HCT116 (cell line): ENCODE measurements around the gene ATAD3C. TPM values are rescaled to one million over a fixed set of nuclear protein-coding genes. Genes with fewer than 3 reads are reported as not detected.

Experiments used
- ATAC-seq: fragments of 200-7000 bp; cut with Tn5 transposase; 2 replicates; pipeline ENCODE4 v1.9.1; 2020; ENCODE audit warnings: mild to moderate bottlenecking, moderate library complexity
- BruUV-seq: library from RNA; stranded (reverse); fragments of 400-500 nt; replicated peaks from 2 replicates; lab custom pipeline; 2021; lab: Mats Ljungman, UMichigan
- CTCF ChIA-PET: fragments of 300-600 bp; sonication (Branson Sonifier 250); formaldehyde crosslinking; loops from one replicate; lab custom pipeline; 2021; ENCODE audit warnings: antibody characterized with exemption; lab: Charles Lee
- POLR2A ChIA-PET: fragments of 300-600, 350-600 bp; sonication (Branson Sonifier 250); formaldehyde crosslinking; loops from one replicate; lab custom pipeline; 2021; ENCODE audit warnings: antibody characterized with exemption; lab: Charles Lee
- RAD21 ChIA-PET, 2 experiments: fragments of 300-600 bp; sonication (Branson Sonifier 250); formaldehyde crosslinking; loops; one replicate each; lab custom pipeline; 2023; ENCODE audit warnings: low total read pairs in 2 of 2; ENCODE audit not compliant: uncharacterized antibody in 2 of 2, unreplicated experiment in 2 of 2, low non-redundant PET in 1 of 2; lab: Charles Lee
- DNase-seq: peaks from one replicate; pipeline ENCODE4 v3.0.0-alpha.2; 2010; ENCODE audit warnings: low read depth, low spot score
- H2AFZ ChIP-seq: fragments of 200-600 bp; shearing (Covaris generic), sonication (generic); 2 replicates; pipeline ENCODE4 v1.6.1; 2017; ENCODE audit warnings: low read depth, mixed run types, mixed read lengths, antibody characterized with exemption, low read length; ENCODE audit not compliant: poor library complexity, severe bottlenecking
- H3K27ac ChIP-seq: 2 replicates; pipeline ENCODE4 v1.5.1; 2012; ENCODE audit warnings: low read depth, low read length
- H3K27me3 ChIP-seq: fragments of 200-600 bp; sonication (generic); 2 replicates; pipeline ENCODE4 v1.6.1; 2016; ENCODE audit warnings: mixed run types, low read length, mixed read lengths; ENCODE audit not compliant: insufficient read depth
- H3K36me3 ChIP-seq, 2 experiments: fragments of 200-500 bp in 1 of 2; fragments of 200-600 bp in 1 of 2; sonication (Bioruptor generic) in 1 of 2; sonication (generic) in 1 of 2; 2 replicates each; pipeline versions ENCODE4 v1.5.1 to v1.6.1; 2014 to 2016; ENCODE audit warnings: low read length in 2 of 2, inconsistent platforms in 1 of 2, mixed read lengths in 1 of 2, mixed run types in 1 of 2; ENCODE audit not compliant: insufficient read depth in 2 of 2, control insufficient read depth in 1 of 2
- H3K4me1 ChIP-seq, 2 experiments: fragments of 200-600 bp in 1 of 2; sonication (generic) in 1 of 2; 2 replicates each; pipeline versions ENCODE4 v1.5.1 to v1.6.1; 2012 to 2017; ENCODE audit warnings: low read length in 2 of 2, inconsistent platforms in 1 of 2, mild to moderate bottlenecking in 1 of 2, mixed read lengths in 1 of 2, mixed run types in 1 of 2, moderate library complexity in 1 of 2; ENCODE audit not compliant: insufficient read depth in 2 of 2, control insufficient read depth in 1 of 2
- H3K4me2 ChIP-seq: fragments of 200-600 bp; sonication (generic); 2 replicates; pipeline ENCODE4 v1.6.1; 2017; ENCODE audit warnings: mixed run types, low read length, mixed read lengths
- H3K4me3 ChIP-seq, 2 experiments: fragments of 200-600 bp in 1 of 2; sonication (generic) in 1 of 2; replicated peaks in 1 of 2; 2 replicates each; pipeline ENCODE4 v1.5.1; 2011 to 2016; ENCODE audit warnings: low read length in 2 of 2, control low read depth in 1 of 2, low read depth in 1 of 2, mild to moderate bottlenecking in 1 of 2, mixed read lengths in 1 of 2, mixed run types in 1 of 2
- H3K79me2 ChIP-seq: fragments of 200-600 bp; sonication (generic); 2 replicates; pipeline ENCODE4 v1.6.1; 2017; ENCODE audit warnings: mild to moderate bottlenecking, mixed run types, low read length, moderate library complexity, mixed read lengths; ENCODE audit not compliant: insufficient read depth
- H3K9ac ChIP-seq: fragments of 200-600 bp; sonication (generic); 2 replicates; pipeline ENCODE4 v1.6.1; 2016; ENCODE audit warnings: low read length, mixed read lengths
- H3K9me2 ChIP-seq: fragments of 200-600 bp; sonication (generic), shearing (Covaris generic); 2 replicates; pipeline ENCODE4 v1.6.1; 2017; ENCODE audit warnings: mixed run types, mild to moderate bottlenecking, moderate library complexity; ENCODE audit not compliant: insufficient read depth
- H3K9me3 ChIP-seq, 2 experiments: fragments of 200-500 bp in 1 of 2; fragments of 200-600 bp in 1 of 2; sonication (Bioruptor generic) in 1 of 2; sonication (generic) in 1 of 2; 2 replicates each; pipeline ENCODE4 v1.6.1; 2014 to 2017; ENCODE audit warnings: low read length in 2 of 2, mixed read lengths in 2 of 2, inconsistent platforms in 1 of 2, low read depth in 1 of 2, mild to moderate bottlenecking in 1 of 2, mixed run types in 1 of 2, moderate library complexity in 1 of 2; ENCODE audit not compliant: control insufficient read depth in 1 of 2, insufficient read depth in 1 of 2
- H4K20me1 ChIP-seq: fragments of 200-600 bp; sonication (generic), shearing (Covaris generic); 2 replicates; pipeline ENCODE4 v1.6.1; 2017; ENCODE audit warnings: mixed run types, mild to moderate bottlenecking, moderate library complexity; ENCODE audit not compliant: insufficient read depth
- EZH2 ChIP-seq: fragments of 200-600 bp; sonication (generic); IDR thresholded peaks from 2 replicates; pipeline ENCODE4 v1.6.1; 2017; ENCODE audit warnings: antibody characterized with exemption, mixed run types
- POLR2A ChIP-seq: IDR thresholded peaks from 2 replicates; pipeline ENCODE4 v1.7.0; 2011; ENCODE audit warnings: borderline replicate concordance; ENCODE audit not compliant: insufficient read depth, insufficient read length; ENCODE audit errors: extremely low read depth
- POLR2AphosphoS5 ChIP-seq: IDR thresholded peaks from 2 replicates; pipeline ENCODE4 v1.6.1; 2011; ENCODE audit warnings: mild to moderate bottlenecking, low read depth, low read length, moderate library complexity
- RAD21 ChIP-seq: IDR thresholded peaks from 2 replicates; pipeline ENCODE4 v1.6.1; 2012; ENCODE audit warnings: low read depth, mild to moderate bottlenecking
- YY1 ChIP-seq: IDR thresholded peaks from 2 replicates; pipeline ENCODE4 v1.6.1; 2011; ENCODE audit warnings: low read length, low read depth, moderate library complexity, mild to moderate bottlenecking; ENCODE audit not compliant: insufficient replicate concordance; ENCODE audit errors: extremely low read depth
- ZFX ChIP-seq: fragments of 450-650 bp; IDR thresholded peaks from 2 replicates; pipeline ENCODE4 v1.6.1; 2017
- intact Hi-C: fragments of 100-400 bp; cut with micrococcal nuclease; formaldehyde crosslinking; loops from 2 replicates; pipeline ENCODE4 v1.10.0; 2022
- total RNA-seq: library from RNA; stranded (reverse); gene quantifications from one replicate; pipeline ENCODE4 v1.2.1, GENCODE V29; 2021; ENCODE audit not compliant: unreplicated experiment

ATAD3C gene
- total RNA-seq, 1 experiment from 2014 or later: 0.61 TPM

GRCh38 chr1:1406821-1407635, 42.5 kb upstream of the ATAD3C start, which contains the start of gene MRPL20:
Gene MRPL20, minus strand, starts transcription at chr1:1407293. Its CDS starts 76 bp downstream, at chr1:1407217.
- Histone ChIP-seq H3K9me3 (peaks cover 0 to under 1% of the 10 kb centered on the region in 2 experiments; a peak in 1 of 4 replicates), H3K9me2 (no peaks in the 10 kb centered on the region), H3K79me2 (peaks cover 65% of the 10 kb centered on the region), H3K4me1 (peaks cover 17 to 32% of the 10 kb centered on the region in 2 experiments), H3K4me3 (peak within 1 kb of the TSS; percentile 88 to 92), H3K9ac (peak within 1 kb of the TSS; percentile 98), H3K4me2 (peak within 1 kb of the TSS; percentile 95), H4K20me1 (peaks cover 4% of the 10 kb centered on the region; the same call in 1 of the 2 replicates), H3K36me3 (peaks cover 9 to 32% of the 10 kb centered on the region in 2 experiments; a peak in 3 of 4 replicates), H2AFZ (no peak within 1 kb of the TSS), H3K27ac (peak within 1 kb of the TSS; percentile 99), H3K27me3 (no peaks in the 10 kb centered on the region)
- ChIA-PET RAD21 (interaction anchor here in 1 of 2 experiments (1.4 kb wide), 1 partner anchor 27 kb away, joined by 3 read pairs; no protein-coding TSS in a partner anchor), POLR2A (interaction anchor here (1.0 to 2.0 kb wide), 2 partner anchors 8 to 17 kb away, joined by 3 to 7 read pairs; partner anchors contain the start of gene CCNL2), CTCF (interaction anchor here (0.8 kb wide), 2 partner anchors 34 to 98 kb away, joined by 3 read pairs; no protein-coding TSS in a partner anchor)
- no TSS peak for BruUV-seq
- intact Hi-C loops: loop anchor here (2.0 kb wide), 1 partner anchor 26 kb away; no protein-coding TSS in a partner anchor
- peak; percentile 86 for ATAC-seq
- TF ChIP-seq YY1 (peak; percentile 97), EZH2 (no peak), ZFX (peak; percentile 88; the same call in 1 of the 2 replicates), POLR2AphosphoS5 (peak; percentile 96), RAD21 (no peak), POLR2A (peak; percentile 90)
- DNase-seq: peak; percentile 73
